WTC11 (cell line): Measurements from ENCODE around the gene RHOH.

Source experiments
- EMX1 ChIP-seq: fragments of 250-450 bp; sonication (Bioruptor Pico); IDR thresholded peaks from 2 replicates; pipeline ENCODE4 v1.8.0; 2021; ENCODE audit warnings: mild to moderate bottlenecking
- GRHL2 ChIP-seq: fragments of 250-450 bp; sonication (Bioruptor Pico); IDR thresholded peaks from 2 replicates; pipeline ENCODE4 v1.8.0; 2022; ENCODE audit warnings: mild to moderate bottlenecking, moderate library complexity; ENCODE audit not compliant: insufficient replicate concordance, severe bottlenecking
- TEAD4 ChIP-seq: sonication (generic); formaldehyde crosslinking; IDR thresholded peaks from 2 replicates; pipeline ENCODE4 v1.8.0; 2022; ENCODE audit warnings: mild to moderate bottlenecking, missing genetic modification reagents
- USF2 ChIP-seq: sonication (generic); formaldehyde crosslinking; IDR thresholded peaks from 2 replicates; pipeline ENCODE4 v1.8.1; 2023; ENCODE audit warnings: mild to moderate bottlenecking, missing genetic modification reagents, moderate library complexity
- ZNF532 ChIP-seq: fragments of 250-450 bp; sonication (Bioruptor Pico); IDR thresholded peaks from 2 replicates; pipeline ENCODE4 v1.9.0; 2021; ENCODE audit warnings: mild to moderate bottlenecking, borderline replicate concordance
- TF ChIP-seq, protein P1 (sequence below): fragments of 200-600 bp; IDR thresholded peaks from 2 replicates; pipeline ENCODE4 v1.8.0; 2022; ENCODE audit warnings: antibody characterized with exemption

DNA sequence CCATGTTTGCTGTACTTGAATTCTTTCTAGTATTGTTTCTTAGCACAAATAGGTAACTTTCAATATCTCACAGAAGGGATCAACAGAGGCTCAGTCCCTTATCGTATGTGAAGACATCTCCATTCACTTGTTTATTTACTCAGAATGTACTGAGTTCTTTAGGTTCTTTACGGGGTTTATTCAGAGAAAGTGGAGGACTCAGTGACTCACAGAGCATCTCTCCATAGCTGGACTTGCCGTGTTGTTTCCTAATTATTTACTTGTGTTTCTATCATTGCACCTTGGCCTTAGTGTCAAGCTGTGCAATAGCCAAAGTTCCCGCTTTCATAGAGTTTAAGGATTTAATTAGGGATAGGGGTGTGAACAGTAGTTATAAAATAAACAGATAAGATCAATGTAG lies 57.1 kb downstream of the RHOH start:
- TF ChIP-seq TEAD4 (CRISPR knock-in tag) (no peak), GRHL2 (CRISPR knock-in tag) (no peak), EMX1 (CRISPR knock-in tag) (no peak), ZNF532 (CRISPR knock-in tag) (no peak), USF2 (CRISPR knock-in tag) (no peak)
- TF ChIP-seq, protein P1, sequence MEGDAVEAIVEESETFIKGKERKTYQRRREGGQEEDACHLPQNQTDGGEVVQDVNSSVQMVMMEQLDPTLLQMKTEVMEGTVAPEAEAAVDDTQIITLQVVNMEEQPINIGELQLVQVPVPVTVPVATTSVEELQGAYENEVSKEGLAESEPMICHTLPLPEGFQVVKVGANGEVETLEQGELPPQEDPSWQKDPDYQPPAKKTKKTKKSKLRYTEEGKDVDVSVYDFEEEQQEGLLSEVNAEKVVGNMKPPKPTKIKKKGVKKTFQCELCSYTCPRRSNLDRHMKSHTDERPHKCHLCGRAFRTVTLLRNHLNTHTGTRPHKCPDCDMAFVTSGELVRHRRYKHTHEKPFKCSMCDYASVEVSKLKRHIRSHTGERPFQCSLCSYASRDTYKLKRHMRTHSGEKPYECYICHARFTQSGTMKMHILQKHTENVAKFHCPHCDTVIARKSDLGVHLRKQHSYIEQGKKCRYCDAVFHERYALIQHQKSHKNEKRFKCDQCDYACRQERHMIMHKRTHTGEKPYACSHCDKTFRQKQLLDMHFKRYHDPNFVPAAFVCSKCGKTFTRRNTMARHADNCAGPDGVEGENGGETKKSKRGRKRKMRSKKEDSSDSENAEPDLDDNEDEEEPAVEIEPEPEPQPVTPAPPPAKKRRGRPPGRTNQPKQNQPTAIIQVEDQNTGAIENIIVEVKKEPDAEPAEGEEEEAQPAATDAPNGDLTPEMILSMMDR = no peak
